COLO668 (cell line): ENCODE data around the gene ANGPTL8.

Source experiments
- DNase-seq: peaks from one replicate; lab custom pipeline; 2025; ENCODE audit not compliant: unreplicated experiment; lab: John Stamatoyannopoulos, UW

ANGPTL8 gene

DNA sequence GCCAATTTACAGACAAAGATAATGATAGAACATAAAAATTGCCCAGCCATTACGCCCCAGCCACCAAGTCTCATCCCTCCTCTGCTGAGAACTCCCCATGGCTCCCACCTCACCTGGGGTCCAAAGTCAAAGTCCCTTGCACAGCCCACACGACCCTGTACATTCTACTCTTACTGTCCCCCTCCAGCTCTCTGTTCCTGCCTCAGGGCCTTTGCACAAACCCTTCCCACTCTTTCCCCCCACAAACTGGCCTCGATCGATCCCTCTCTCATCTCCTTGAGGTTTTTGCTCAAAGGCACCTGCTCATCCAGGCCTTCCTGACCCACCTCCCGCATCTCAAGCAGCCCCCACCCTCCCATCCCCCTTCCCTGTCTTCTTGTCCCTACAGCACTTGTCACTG, 21.6 kb downstream of the ANGPTL8 start:
- DNase-seq = no peak

DNA sequence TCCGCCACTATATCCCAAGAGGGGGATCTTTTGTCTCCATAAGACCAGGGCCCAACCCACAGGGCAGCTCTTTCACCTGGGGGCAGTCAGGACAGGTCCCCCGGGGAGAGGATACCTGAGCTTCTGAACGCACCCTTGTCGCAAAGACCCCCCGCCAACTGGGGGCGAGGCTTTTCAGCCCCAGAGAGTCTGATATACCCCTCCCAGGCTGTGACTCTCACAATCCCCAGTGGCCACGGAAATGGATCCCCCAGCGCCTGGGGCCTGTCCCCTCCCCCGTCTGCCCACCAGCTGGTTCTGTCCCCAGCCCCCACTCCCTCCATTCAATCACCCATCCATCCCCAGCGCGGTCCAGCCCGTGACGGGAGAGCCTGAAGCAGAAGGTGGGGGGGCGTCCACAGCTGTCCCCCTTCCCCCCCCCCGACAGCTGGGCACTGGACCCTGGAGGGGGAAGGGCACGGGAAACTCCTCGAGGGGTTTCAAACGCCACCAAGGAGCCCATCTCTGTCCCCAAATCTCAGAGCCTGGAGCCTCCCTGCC, 22.1 kb downstream of the ANGPTL8 start:
- peak; percentile 20 for DNase-seq

DNA sequence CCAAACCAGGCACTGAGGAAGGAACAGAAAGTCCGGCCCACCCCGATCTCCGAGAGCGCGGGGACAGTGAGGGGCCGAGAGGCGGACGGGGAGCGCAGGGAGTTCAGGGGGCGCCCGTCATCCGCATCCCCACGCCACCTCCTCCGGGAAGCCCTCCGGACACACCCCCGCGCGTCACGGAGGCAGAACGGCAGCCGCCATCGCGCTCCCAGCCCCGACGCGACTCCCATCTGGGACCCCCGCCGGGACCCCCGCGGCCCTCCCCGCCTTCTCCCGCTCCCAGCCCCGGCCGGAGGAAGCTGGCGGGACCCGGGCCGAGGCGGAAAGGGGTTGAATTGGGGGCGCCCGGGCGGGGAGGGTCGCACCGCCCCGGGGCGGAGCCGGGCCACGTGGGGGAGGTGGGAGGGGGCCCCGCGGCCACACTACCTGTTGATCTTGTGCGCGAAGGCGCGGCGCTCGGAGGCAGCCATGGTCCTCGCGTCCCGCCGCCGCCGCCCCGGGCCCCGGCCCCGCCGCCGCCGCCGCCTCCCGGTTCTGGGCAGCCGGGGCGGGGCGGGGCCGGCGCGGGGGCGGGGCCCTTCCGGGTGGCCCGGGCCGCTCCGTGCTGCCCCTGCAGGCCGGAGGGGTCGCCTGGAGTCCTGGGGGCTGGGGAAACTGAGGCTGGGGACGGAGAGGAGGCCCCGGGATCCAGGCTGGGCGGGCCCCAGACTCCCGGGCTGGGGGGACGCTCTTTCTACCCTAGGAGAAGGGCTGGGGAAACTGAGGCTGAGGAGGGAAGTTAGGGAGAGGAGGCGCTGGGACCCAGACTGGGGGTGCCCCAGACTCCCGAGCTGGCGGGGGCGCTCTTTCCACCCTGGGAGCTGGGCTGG, 22.8 kb downstream of the ANGPTL8 start, which contains the start of gene DOCK6:
DOCK6 (minus strand) TSS at position 554 of the 869 bp plus-strand sequence; CDS start at position 470, 84 bp downstream.
- DNase-seq = peak; percentile 64

DNA sequence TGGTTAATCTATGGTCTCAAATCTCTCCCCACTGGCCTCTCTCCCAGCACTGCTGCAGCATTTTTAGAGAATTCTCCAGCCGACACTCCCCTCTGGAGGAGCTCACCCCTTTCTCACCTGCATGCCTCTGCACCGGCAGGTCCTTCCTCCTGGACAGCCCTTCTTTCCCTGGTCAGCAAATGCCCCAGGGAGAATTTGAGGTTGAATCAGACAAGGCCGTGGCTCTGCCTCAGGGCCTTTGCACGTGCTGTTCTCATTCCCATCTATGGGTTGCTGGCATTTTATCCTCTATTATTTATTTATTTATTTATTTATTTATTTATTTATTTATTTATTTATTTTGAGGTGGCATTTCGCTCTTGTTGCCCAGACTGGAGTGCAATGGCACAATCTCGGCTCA, 24.3 kb downstream of the ANGPTL8 start:
- DNase-seq = no peak

DNA sequence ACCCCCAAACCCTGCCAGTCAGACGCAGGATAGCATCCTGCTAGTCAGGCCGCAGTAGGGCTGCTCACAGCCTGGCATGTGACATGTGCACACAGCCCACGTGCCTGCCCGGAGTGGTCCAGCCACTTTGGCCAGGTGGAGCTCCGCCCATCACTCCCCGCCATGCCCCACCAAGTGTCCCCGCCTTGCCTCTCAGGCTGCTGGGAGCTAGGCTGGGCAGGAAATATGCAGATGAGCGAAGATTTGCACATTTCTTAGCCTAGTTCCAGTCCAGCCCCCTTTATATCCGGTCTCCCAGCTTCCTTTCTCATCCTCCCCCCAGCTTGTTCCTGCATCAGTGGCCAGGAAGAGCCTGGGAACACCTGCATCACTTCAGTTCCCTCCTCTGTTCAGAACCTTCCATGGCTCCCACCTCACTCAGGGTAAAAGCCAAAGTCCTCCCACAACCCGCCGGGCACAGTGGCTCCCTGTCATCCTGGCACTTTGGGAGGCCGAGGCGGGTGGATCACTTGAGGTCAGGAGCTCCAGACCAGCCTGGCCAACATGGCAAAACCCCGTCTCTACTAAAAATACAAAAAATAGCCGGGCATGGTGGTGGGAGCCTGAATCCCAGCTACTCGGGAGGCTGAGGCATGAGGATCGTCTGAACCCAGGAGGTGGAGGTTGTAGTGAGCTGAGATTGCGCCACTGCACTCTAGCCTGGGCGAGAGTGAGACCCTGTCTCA, 25.2 kb downstream of the ANGPTL8 start:
- DNase-seq = peak; percentile 85

DNA sequence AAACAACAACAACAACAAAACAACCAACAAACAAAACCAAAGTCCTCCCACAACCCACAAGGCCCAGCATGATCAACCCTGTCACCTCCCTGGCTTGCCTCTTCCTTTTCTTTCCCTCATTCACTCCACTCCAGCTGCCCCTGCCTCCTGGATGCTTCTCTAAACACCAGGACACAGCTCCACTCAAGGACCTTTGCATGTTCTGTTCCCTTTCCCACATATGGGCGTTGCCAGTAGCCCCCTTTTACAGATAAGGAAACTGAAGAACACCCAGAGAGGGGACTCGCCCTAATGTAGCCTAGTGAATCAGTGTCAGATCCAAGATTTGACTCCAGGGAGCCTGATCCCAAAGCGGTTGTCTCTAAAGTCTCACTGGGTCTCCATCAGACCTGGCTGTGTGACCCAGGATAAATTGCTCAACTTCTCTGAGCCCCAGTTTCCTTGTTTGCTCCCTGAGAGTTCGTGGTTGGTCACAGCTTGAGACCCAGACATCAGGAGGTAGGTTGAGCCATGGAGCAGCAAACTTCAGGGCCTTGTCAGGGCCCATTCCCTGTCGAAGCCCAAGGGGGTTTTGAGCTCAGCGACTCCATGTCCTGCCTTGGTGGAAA, 25.9 kb downstream of the ANGPTL8 start:
- DNase-seq = no peak

DNA sequence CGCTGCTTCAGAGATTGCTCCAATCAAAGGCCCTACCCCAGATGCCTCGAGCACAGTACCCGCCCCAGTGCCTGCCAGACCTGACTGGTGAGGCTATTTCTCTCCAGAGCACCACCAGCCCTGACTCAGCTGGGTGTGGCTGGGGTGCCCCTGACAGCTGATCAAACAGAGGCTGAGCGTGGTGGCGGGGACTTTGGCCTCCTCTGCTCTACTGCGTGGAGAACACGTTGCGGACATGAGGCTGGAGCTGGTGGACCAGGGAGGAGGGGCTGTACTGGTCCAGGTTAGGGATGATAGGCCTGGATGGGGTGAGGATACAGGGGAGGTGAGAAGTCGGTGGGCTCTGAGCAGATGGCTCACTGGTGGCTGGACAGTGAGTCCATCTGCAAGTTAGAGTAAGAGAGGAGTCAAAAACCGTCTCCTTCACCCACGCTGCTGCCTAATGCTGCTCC, 26.4 kb downstream of the ANGPTL8 start:
- DNase-seq = peak; percentile 97

DNA sequence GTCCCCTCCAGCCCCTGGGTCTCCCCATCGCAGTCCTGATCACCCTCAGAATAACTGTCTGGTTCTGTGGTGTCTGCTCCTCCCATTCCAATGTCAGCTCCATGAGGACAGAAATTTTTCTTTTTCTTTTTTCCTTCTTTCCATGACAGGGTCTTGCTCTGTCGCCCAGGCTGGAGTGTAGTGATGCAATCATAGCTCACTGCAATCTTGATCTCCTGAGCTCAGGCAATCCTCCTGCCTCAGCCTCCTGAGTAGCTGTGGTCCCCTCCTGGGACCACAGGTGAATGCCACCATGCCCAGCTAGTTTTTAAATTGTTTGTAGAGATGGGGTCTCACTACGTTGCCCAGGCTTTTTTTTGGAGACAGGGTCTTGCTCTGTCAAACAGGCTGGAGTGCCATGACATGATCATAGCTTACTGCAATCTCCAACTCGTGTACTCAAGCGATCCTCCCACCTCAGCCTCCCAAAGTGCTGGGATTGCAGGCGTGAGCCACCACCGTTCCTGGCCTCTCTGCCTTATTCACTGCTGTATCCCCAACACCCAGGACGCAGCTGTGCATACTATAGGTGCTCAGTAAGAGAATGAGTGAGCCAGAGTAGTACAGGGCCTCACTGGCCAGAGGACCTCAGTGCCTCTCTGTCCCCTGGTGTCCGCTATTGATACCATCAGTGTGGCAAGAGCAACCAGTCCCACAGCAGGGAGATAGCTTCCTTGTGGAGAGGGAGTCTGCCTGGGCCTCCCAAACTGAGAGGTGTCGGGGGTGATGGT, 28.1 kb downstream of the ANGPTL8 start:
- no peak for DNase-seq

DNA sequence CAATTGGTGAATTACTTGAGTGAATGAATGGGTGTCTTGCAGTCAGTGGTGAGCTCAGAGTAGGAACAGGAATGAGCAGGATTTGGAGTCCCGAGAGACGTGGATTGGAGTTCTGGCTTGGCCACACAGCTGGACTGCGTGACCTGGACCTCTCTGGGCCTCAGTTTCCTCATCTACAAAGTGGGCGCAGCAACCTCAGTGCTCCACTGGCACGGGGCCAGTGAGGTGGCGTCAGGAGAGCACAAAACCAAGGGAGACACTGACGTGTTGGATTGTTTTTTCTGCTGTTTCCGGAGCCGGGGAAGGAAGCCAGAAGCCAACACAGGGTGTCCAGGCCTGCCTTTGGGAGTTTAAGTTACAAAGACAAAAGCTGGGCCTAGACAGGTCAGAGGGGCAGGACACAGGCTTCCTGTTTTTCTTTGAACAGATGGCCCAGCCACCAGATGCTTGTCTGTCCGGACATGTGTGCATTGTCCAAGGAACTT, 29.4 kb downstream of the ANGPTL8 start:
- peak; percentile 49 for DNase-seq

DNA sequence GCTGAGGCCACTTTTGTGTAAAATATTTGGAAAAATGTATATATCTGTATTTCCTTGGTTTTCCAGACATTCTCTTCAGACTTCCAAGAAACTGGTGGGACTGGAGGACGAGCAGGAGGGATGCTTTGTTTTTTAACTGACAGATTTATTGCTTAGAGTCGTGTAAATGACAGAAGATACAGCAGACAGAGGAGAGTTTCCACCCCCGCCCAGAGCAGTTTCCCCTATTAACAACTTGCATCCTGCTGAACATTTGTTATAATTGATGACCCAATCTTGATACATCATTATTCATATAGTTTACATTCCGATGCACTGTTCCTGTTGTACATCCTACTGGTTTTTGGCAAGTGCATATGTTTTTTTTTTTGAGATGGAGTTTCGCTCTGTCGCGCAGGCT, 30.0 kb downstream of the ANGPTL8 start:
- DNase-seq = no peak

DNA sequence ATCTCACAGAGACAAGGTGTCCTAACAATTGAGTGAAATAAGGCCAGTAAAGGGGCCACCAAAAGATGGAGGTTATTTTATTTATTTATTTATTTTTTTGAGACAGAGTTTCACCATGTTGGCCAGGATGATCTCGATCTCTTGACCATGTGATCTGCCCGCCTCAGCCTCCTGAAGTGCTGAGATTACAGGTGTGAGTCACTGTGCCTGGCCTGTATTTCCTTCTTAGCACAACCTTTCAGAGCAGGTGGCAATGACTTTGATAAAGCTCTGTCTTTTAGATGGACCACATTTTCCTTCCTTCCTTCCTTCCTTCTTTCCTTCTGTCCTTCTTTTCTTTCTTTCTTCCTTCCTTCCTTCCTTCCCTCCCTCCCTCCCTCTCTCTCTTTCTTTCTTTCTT, 33.9 kb downstream of the ANGPTL8 start:
- no peak for DNase-seq

DNA sequence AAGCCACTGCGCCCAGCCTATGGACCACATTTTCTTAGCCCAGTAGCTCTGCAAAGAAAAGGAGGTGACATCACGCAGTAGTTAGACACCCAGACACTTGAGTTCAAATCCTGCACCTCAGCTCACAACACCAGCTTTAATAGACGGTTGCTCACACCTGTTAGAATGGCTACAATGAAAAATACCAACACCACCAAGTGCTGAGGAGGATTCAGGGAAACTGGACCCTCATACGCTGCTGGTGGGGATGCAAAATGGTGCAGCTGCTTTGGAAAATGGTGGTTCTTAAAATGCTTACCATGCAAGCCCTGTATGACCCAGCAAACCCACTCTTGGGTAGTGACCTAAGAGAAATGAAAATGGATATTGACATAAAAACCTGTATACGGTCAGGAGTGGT, 34.6 kb downstream of the ANGPTL8 start:
- DNase-seq = no peak

DNA sequence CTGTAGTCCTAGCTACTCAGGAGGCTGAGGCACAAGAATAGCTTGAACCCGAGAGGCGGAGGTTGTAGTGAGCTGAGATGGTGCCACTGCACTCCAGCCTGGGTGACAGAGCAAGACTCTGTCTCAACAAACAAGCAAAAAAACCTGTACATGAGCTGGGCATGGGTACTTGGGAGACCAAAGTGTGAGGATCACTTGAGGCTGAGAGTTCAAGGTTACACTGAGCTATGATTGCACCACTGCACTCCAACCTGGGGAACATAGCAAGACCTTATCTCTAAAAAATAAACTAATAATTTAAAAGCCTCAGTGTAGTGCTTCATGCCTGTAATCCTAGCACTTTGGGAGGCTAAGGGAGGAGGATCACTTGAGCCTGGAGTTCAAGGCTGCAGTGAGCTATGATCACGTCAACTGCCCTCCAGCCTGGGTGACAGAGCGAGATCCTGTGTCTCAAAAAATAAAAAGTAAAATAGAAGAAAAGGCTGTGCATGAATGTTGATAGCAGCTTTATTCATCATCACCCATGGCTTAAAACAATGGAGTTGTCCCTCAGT, 35.2 kb downstream of the ANGPTL8 start:
- DNase-seq = no peak

DNA sequence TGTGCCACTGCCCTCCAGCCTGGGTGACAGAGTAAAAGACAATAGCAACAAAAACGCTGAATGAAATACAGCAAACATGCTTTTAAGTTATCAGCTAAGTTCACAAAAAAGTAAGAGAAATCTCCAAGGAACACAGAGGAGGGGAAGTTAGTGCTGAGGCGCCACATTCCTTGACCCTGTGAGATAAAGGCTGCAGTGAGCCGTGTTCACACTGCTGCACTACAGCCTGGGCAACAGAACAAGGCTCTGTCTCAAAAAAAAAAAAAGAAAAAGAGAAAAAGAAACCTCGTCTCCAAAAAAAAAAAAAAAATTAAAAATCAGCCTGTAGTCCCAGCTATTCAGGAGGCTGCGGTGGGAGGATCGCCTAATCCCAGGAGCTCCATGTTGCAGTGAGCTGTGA, 39.3 kb downstream of the ANGPTL8 start:
- DNase-seq = no peak

DNA sequence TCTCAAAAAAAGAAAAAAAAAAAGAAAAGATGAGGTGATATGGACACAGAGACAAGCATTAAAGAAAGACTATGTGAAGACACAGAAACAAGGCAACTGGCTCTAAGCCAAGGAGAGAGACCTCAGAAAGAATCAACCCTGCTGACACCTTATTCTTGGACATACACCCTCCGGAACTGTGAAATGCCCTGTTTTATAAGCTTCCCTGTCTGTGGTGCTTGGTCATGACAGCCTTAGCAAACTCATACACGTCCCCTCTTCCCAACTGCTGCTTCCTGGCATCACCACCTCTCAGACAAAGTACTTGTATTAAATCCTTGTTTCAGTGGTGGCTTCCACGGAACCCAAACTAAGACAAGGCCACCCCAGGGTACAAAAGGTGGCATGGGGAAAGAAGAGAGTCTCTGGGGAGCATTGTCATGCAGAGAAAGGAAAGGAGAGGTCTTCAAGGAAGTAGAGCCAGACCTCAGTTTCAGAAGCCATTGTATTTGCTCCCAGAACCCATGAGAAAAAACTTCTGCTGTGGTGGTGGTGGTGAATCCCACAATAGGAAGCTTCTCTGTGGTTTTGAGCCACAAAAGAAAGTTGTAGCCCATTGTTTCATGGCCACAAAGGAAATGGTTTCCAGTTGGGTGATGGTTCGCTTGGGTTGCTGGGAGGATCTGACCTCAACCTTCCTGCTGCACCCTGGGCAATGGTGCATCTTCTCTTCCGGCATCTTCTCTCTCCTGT, 40.3 kb downstream of the ANGPTL8 start:
- DNase-seq = no peak

DNA sequence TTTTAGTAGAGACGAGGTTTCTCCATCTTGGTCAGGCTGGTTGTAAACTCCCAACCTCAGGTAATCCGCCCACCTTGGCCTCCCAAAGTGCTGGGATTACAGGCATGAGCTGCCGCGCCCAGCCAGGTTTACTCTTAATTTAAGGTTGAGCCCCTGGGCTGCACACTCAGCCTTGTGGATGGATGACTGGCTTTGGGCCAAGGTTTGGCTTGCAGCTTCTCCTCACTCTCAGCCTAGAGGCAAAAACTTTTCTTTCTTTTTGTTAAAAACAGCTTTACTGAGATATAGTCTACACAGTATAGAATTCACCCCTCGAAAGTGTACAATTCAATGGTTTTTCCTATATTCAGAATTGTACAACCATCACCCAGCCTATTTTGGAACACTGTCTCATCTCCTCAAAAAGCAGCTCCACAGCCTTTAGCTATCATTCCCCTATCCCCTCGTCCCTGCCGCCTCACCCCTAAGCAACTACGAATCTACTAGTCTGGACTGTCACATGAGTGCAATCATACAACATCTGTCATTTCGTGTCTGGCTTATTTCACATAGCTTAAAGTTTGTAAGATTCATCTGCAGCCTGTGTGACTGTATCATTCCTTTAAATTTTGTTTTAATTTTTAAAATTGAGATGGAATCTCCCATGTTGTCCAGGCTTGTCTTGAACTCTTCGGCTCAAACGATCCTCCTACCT, 42.1 kb downstream of the ANGPTL8 start:
- no peak for DNase-seq

DNA sequence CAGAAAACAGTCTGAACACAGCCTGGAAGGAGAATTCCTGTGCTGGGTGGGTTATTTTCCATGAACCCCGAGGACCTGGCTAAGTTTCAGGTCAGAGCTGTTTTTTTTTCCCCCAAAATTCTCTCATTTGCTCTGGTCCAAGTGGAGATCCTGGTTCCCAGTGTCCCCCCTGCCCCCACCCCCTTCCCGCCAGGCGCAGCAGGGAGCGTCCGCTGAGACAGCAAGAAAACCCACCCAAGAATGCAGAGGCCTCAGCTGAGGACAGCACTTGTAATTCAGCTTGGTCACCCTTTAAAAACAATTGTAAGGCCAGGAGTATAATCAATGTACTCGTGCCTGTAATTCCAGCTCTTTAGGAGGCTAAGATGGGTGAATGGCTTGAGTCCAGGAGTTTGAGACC, 45.1 kb downstream of the ANGPTL8 start:
- DNase-seq = no peak

DNA sequence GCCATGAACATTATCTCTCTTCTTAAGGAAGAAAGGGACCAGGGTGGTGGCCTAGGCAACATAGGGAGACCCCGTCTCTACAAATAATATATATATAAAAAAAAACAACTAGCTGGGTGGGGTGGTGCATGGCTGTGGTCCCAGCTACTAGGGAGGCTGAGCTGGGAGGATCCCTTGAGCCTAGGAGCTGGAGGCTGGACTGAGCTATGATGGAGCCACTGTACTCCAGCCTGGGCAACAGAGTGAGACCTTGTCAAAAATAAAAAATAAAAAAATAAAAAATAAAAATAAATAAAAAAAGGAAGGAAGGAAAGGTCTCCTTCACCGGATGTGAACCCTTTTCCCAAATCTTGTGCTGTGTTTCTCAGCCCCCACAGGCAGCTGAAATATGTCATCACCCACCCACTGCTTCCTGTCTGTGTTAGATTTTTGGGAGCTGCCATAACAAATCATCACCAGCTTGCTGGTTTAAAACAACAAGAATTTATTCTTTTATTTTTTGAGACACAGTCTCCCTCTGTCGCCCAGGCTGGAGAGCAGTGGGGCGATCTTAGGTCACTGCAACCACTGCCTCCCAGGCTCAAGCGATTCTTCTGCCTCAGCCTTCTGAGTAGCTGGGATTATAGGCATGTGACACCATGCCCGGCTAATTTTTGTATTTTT, 47.0 kb downstream of the ANGPTL8 start:
- no peak for DNase-seq
